ENCODE data around the gene GAL3ST3. TPM values are rescaled to one million over a fixed set of nuclear protein-coding genes. Genes with fewer than 3 reads are reported as not detected.

Gene GAL3ST3
- polyA plus RNA-seq, 3 donors = not detected

DNA sequence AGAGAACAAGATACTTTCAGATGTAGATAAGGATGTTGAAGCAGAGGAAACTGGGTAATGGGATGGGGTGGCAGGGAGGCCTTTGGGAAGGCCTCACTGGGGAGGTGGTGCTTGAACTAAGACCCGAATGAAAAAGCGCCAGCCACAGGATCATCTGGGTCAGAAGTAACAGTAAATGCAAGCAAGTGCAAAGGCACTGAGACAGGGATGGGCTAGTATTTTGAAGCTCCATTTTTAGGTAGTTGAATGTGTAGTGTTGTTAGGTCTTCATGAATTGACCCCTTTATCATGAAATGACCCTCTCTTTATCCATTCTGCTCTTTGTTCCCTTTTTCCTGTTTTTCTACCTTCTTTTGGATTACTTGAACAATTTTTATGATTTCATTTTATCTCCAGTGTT, 14.9 kb upstream of the GAL3ST3 start:
- H3K9me3 ChIP-seq (replicated peaks in 1 of 2; ENCODE audit: control insufficient read depth in 1 of 2, insufficient read depth in 1 of 2, low read length in 2 of 2) = no peaks in the 10 kb centered on the region
- TF ChIP-seq, protein P1, sequence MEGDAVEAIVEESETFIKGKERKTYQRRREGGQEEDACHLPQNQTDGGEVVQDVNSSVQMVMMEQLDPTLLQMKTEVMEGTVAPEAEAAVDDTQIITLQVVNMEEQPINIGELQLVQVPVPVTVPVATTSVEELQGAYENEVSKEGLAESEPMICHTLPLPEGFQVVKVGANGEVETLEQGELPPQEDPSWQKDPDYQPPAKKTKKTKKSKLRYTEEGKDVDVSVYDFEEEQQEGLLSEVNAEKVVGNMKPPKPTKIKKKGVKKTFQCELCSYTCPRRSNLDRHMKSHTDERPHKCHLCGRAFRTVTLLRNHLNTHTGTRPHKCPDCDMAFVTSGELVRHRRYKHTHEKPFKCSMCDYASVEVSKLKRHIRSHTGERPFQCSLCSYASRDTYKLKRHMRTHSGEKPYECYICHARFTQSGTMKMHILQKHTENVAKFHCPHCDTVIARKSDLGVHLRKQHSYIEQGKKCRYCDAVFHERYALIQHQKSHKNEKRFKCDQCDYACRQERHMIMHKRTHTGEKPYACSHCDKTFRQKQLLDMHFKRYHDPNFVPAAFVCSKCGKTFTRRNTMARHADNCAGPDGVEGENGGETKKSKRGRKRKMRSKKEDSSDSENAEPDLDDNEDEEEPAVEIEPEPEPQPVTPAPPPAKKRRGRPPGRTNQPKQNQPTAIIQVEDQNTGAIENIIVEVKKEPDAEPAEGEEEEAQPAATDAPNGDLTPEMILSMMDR (IDR thresholded peaks at IDR 0.05) = no peak
- no peak overlapping the region for H3K27ac ChIP-seq (ENCODE audit: low read depth in 1 of 2, low read length in 2 of 2)
- no peak overlapping the region for H3K4me3 Mint-ChIP-seq
- peaks cover 88 to 92% of the 10 kb centered on the region in 2 donors for H3K36me3 ChIP-seq (replicated peaks in 1 of 2; ENCODE audit: control insufficient read depth in 1 of 2, insufficient read depth in 2 of 2, low read length in 2 of 2)
- H3K9ac ChIP-seq (ENCODE audit: insufficient read depth, low read length, poor library complexity, severe bottlenecking) = no peak overlapping the region
- no peak overlapping the region for H3K4me2 ChIP-seq (replicated peaks; ENCODE audit: extremely low read depth, low read length, poor library complexity, severe bottlenecking)
- H3K4me1 Mint-ChIP-seq = peaks cover 28% of the 10 kb centered on the region
- H3K36me3 Mint-ChIP-seq = peaks cover 86 to 99% of the 10 kb centered on the region in 2 donors
- H3K9me3 Mint-ChIP-seq = peaks cover 0 to 4% (median 0%) of the 10 kb centered on the region in 7 donors
- H4K20me1 ChIP-seq (ENCODE audit: insufficient read depth, low read length) = peaks cover 18% of the 10 kb centered on the region
- H3K79me2 ChIP-seq (ENCODE audit: insufficient read depth, low read length) = peaks cover 27% of the 10 kb centered on the region
- DNase-seq = no peak
- H2AFZ ChIP-seq (ENCODE audit: insufficient read depth, low read depth, low read length, poor library complexity, severe bottlenecking) = no peak overlapping the region
- intact Hi-C loops (cut with micrococcal nuclease) = no loop called here
- H3K27me3 Mint-ChIP-seq (ENCODE audit: low read depth in 3 of 3) = peaks cover 0 to 1% (median 0%) of the 10 kb centered on the region in 3 donors
- 100% methylated on average over 2 of the region's 2 CpGs for WGBS (ENCODE audit: insufficient coverage)
- peaks cover 26 to 28% of the 10 kb centered on the region in 2 donors for H3K4me1 ChIP-seq (ENCODE audit: control insufficient read depth in 1 of 2, insufficient read depth in 2 of 2, low read length in 2 of 2)
- H3K4me3 ChIP-seq (replicated peaks in 1 of 3; ENCODE audit: low read depth in 2 of 3, low read length in 3 of 3) = no peak overlapping the region
- H3K27me3 ChIP-seq (ENCODE audit: control insufficient read depth in 2 of 2, insufficient read depth in 2 of 2, low read length in 2 of 2) = no peaks in the 10 kb centered on the region
- H3K27ac Mint-ChIP-seq = peak overlapping the region in 2 of 7 donors; percentile 18 to 70

DNA sequence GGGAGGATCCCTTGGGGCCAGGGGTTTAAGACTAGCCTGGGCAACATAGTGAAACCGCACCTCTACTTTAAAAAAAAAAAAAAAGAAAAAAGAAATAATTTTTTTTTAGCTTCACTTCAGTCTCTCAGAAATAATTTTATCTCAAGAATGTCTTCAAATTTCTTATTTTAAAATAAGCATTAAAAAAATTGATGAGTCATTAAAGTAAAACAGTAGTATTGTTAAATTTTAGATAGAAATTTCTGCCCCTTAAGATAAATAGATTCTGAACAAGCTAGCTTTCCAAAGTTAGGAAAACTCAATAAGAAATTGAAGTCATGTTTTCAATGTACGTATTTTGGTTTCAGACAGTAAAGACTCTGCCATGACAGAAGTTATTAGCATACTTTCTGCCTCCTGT, 13.4 kb upstream of the GAL3ST3 start:
- intact Hi-C loops (cut with micrococcal nuclease) = no loop called here

More for the DNA sequence above, 13.4 kb upstream of the GAL3ST3 start:
- peaks cover 14% of the 10 kb centered on the region for H3K4me1 Mint-ChIP-seq
- Histone ChIP-seq H3K79me2 (ENCODE audit: insufficient read depth, low read length) (peaks cover 23% of the 10 kb centered on the region), H3K9me3 (replicated peaks in 1 of 2; ENCODE audit: control insufficient read depth in 1 of 2, insufficient read depth in 1 of 2, low read length in 2 of 2) (no peaks in the 10 kb centered on the region), H3K4me3 (replicated peaks in 1 of 3; ENCODE audit: low read depth in 2 of 3, low read length in 3 of 3) (no peak overlapping the region), H3K4me2 (replicated peaks; ENCODE audit: extremely low read depth, low read length, poor library complexity, severe bottlenecking) (no peak overlapping the region), H3K36me3 (replicated peaks in 1 of 2; ENCODE audit: control insufficient read depth in 1 of 2, insufficient read depth in 2 of 2, low read length in 2 of 2) (peaks cover 93 to 98% of the 10 kb centered on the region in 2 donors), H3K4me1 (ENCODE audit: control insufficient read depth in 1 of 2, insufficient read depth in 2 of 2, low read length in 2 of 2) (peaks cover 13 to 14% of the 10 kb centered on the region in 2 donors), H3K27ac (ENCODE audit: low read depth in 1 of 2, low read length in 2 of 2) (no peak overlapping the region), H3K27me3 (ENCODE audit: control insufficient read depth in 2 of 2, insufficient read depth in 2 of 2, low read length in 2 of 2) (no peaks in the 10 kb centered on the region), H3K9ac (ENCODE audit: insufficient read depth, low read length, poor library complexity, severe bottlenecking) (no peak overlapping the region), H2AFZ (ENCODE audit: insufficient read depth, low read depth, low read length, poor library complexity, severe bottlenecking) (no peak overlapping the region), H4K20me1 (ENCODE audit: insufficient read depth, low read length) (peaks cover 18% of the 10 kb centered on the region)
- H3K36me3 Mint-ChIP-seq = peaks cover 87 to 99% of the 10 kb centered on the region in 2 donors
- TF ChIP-seq, protein P1 (IDR thresholded peaks at IDR 0.05) = no peak
- H3K9me3 Mint-ChIP-seq = peaks cover 0 to 4% (median 0%) of the 10 kb centered on the region in 7 donors
- H3K27me3 Mint-ChIP-seq (ENCODE audit: low read depth in 3 of 3) = peaks cover 0 to 1% (median 0%) of the 10 kb centered on the region in 3 donors
- DNase-seq = no peak
- no peak overlapping the region for H3K27ac Mint-ChIP-seq
- H3K4me3 Mint-ChIP-seq = no peak overlapping the region
- no CpG with 5 or more reads among the region's 2 CpGs for WGBS (ENCODE audit: insufficient coverage)
